GM19463 (cell line): Measurements from ENCODE around the gene ZCWPW1.

Experiments used
- ATAC-seq: cut with Tn5 transposase; IDR thresholded peaks from one replicate; pipeline ENCODE4 v1.9.1; 2021; ENCODE audit warnings: mild to moderate bottlenecking, moderate library complexity; ENCODE audit not compliant: unreplicated experiment

ZCWPW1 gene

DNA sequence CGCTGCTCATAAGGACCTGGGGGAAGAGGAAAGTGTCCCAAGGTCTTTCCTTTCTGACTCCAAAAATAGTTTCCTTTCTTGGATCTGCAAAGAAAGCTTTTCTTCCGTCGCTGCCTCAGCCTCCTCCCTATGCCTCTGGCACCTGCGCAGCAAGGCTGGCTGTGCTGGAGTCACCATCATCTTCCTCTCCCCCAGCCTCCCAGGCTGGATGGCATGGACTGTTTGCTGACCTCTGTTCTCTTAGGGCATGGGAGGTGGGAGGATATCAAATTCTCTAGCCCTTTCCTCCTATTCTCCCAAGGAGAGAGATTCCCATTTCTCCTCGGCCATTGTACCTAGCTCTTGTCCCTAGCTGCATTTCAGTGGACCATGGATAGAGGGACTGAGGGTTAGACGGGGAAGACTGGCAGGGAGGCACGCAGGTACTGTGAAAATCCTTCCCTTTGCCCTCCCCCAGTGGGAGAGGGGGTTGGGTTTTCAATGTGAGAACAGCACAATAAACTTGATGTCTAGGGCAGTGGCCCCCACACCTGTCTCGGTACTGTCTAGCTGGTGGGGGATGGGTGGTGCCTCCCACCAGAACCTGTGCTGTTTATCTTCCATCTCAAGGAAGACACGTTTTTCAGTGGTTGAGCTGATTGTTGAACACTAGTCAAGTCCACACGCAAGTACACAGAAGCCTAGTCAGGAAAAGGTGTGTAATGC is 5.2 kb upstream of the ZCWPW1 start:
- ATAC-seq, result no peak

- no peak for ATAC-seq
Observed at GRCh38 chr7:100433276-100433591, 4.7 kb upstream of the ZCWPW1 start.

DNA sequence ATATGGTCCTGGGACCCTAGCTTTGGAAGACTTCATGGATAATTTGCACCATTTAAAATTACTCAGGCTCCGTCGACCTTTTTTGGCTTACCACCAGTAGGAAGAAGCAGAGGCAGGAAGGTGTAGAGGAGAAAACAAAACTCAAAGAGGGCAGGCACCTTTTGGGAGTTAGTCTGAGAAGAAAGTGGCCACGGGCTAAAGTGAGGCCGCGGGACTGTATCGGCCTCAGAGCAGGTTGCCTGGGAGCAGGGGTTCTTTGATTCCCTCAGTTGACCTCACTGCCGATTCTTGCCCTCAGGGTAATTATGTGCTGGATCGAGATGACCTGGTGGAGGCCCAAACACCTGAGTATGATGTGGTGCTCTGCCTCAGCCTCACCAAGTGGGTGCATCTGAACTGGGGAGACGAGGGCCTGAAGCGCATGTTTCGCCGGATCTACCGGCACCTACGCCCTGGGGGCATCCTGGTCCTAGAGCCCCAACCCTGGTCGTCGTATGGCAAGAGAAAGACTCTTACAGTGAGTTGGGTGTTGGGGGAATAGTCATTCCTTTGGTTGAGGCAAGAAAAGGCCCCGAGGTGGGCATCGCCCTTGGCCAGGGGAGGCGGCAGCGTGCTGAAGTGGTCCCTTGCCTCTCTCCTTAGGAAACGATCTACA is 4.2 kb upstream of the ZCWPW1 start:
- ATAC-seq, result no peak

- ATAC-seq, result no peak
Observed at GRCh38 chr7:100432053-100432452, 3.5 kb upstream of the ZCWPW1 start.

- ATAC-seq, result no peak
Observed at GRCh38 chr7:100431286-100431735, 2.8 kb upstream of the ZCWPW1 start.

GRCh38 chr7:100430493-100431285 is 2.2 kb upstream of the ZCWPW1 start:
- no peak for ATAC-seq

- ATAC-seq, result peak; percentile 37
Observed at GRCh38 chr7:100429637-100430492, 1.4 kb upstream of the ZCWPW1 start, which contains the start of gene MEPCE. Gene MEPCE (plus strand): TSS chr7:100429831. CDS start chr7:100430019, 188 bp downstream.

GRCh38 chr7:100428967-100429636 is 599 bp upstream of the ZCWPW1 start:
- ATAC-seq, result peak; percentile 41

DNA sequence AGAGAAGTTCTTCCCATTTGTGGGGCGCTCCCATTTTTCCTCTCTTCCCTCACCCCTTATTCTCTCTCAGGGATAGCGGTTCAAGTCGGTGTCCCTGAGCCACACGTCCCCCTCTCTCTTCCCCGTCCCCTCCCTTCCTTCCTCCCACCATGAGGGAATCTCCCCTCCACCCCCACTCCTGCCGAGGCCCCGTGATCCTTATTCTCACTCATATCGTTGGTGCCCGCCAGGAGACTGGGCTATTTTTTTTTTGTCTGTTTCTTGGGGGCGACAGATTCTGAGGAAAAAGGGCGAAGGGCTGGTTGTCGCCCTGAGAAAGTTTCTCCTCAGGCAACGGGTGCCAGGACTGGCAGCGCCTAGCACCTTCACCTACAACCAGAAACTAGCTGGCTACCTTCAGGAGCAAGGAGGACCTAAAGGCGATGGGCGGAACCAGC is 723 bp downstream of the ZCWPW1 start:
- no peak for ATAC-seq

DNA sequence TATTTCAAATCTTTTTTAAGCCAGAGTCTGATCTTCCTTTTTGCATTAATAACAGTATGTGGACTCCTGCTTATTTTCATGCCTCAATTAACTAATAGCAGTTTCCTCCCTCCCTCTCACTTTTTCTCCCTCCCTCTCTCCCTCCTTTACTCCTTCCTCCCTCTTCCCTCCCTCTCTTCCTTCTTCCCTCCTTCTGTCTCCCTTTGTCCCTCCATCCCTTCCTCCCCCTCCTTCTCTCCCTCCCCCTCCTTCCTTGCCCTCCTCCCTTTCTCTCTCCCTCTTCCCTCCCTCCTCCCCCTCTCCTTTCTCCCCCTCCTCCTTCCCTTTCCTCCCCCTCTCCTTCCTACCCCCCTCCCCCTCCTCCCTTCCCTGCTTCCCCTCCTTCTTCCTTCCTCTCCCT is 2.0 kb downstream of the ZCWPW1 start:
- no peak for ATAC-seq

GRCh38 chr7:100425347-100425746 is 3.2 kb downstream of the ZCWPW1 start:
- ATAC-seq, result no peak

DNA sequence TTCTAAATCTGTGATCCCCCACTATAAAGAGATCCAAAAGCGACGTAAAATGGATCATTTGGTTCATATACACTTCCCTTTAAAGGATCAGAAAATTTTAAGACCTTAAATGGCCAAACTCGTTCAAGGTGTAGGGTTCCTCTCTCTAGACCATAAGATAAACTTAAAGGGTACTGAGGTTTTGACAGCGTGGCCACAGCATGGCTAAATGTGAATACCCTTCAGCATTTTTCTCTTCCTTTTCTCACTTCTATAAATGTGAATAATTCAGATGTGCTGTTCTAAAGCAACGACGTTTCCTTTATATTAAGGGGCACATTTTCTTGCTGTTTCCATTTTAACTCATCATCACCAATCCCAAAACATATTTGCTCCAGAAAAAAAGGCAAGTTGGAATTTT is 5.2 kb downstream of the ZCWPW1 start:
- no peak for ATAC-seq

GRCh38 chr7:100419660-100420226 is 8.8 kb downstream of the ZCWPW1 start:
- no peak for ATAC-seq

DNA sequence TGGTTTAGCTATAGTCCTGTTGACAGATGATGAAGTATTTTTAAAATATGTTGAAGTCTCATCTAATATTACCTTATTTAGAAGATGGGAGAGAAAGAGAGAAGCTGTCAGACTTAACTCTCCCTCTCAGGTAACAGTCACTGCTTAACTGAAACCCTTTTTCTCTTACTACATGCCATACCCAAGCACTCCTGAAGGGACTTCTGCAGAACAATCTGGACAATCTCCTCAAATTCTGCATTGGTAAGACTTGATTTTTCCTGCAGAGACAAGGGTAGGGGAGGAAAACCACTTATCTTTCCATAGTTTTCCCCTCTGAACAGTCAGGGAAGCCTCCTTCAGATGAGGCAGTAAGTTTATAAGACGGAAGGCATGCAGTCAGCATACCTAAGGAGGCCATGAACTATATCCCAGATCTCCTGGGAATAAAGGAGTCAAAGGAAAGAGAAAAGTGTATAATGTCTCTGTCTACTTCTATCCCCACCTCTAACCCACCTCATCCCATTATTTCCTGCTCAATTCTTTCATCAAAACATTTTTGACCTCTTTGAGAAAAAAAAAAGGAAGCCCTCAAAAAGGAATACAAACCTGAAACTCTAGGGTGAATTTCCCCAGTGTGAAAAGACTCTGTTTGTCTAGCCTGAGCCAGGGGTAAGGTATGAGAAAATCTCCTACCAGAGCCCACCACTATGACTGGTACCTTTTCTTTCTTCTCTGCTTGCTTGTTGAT is 9.4 kb downstream of the ZCWPW1 start:
- ATAC-seq, result no peak

GRCh38 chr7:100415448-100415847 is 13.1 kb downstream of the ZCWPW1 start:
- no peak for ATAC-seq

DNA sequence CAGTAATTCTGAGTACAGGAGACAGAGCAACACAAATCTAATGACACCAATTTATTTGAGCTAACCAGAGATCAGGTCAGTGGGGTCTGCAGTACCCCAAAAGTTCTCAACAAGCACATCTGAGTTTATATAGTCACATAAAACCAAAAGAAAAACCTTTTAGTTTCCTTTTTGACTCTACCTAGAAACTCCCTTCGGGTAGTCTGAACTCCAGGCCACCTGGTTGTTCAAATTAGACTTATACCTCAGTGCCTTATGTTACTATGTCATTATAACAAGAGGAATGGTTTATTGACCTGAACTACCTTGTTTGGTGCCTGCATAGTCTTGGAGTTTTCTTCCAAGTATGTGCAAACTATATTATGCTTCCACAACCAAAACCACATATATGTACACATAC is 14.6 kb downstream of the ZCWPW1 start:
- ATAC-seq, result no peak

DNA sequence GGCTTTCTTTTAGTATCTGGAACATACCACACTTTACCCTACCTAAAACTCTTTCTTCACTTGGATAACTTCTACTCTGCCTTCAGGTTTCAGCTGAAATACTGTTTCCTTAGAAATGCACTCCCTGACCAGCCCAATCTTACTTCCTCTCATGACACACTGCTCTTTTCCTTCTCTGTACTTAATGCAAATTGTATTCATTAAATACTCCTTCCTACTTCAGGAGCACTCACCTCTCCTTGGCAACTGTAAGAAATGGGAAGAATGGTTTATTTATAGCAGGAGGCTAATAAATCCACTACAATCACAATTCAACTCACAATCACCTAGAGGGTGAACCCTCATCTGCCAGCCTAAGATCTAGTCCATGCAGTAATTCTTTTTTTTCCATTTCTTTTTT is 15.2 kb downstream of the ZCWPW1 start:
- ATAC-seq, result no peak

DNA sequence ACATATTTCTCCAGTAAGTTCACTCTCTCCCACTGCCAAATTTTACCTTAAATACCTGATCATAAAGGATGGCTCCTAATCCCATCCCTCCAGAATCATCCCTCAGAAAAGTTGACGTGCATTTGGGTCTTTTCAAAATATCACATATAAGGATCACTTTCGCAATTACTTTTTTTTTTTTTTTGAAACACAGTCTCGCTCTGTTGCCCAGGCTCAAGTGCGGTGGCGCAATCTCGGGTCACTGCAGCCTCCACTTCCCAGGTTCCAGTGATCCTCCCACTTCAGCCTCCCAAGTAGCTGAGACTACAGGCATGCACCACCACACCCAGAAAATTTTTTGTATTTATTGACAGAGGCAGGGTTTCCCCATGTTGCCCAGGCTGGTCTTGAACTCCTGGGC is 17.4 kb downstream of the ZCWPW1 start:
- ATAC-seq, result no peak
